Measurements from ENCODE around the gene OPN1LW.
"Not testable (repeated sequence)": the region's sequence is repeated elsewhere in the genome, so short reads cannot be mapped to it uniquely, and the experiment has no call there.

Gene OPN1LW

DNA sequence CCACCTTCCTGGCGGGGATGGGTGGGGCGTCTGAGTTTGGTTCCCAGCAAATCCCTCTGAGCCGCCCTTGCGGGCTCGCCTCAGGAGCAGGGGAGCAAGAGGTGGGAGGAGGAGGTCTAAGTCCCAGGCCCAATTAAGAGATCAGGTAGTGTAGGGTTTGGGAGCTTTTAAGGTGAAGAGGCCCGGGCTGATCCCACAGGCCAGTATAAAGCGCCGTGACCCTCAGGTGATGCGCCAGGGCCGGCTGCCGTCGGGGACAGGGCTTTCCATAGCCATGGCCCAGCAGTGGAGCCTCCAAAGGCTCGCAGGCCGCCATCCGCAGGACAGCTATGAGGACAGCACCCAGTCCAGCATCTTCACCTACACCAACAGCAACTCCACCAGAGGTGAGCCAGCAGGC is at the start of gene OPN1LW:
TSS of gene OPN1LW (plus strand) at position 234 of the 400 bp plus-strand sequence. CDS start at position 275, 41 bp downstream.
- in situ Hi-C loops (cut with HindIII; ENCODE audit: low sequenced_read_pairs); H3K4me3 ChIP-seq (ENCODE audit: low read depth, low read length); DNase-seq (ENCODE audit: low read depth): not testable (repeated sequence)

- in situ Hi-C loops (cut with HindIII; ENCODE audit: low sequenced_read_pairs) = no loop called here
- TF ChIP-seq, protein P1, sequence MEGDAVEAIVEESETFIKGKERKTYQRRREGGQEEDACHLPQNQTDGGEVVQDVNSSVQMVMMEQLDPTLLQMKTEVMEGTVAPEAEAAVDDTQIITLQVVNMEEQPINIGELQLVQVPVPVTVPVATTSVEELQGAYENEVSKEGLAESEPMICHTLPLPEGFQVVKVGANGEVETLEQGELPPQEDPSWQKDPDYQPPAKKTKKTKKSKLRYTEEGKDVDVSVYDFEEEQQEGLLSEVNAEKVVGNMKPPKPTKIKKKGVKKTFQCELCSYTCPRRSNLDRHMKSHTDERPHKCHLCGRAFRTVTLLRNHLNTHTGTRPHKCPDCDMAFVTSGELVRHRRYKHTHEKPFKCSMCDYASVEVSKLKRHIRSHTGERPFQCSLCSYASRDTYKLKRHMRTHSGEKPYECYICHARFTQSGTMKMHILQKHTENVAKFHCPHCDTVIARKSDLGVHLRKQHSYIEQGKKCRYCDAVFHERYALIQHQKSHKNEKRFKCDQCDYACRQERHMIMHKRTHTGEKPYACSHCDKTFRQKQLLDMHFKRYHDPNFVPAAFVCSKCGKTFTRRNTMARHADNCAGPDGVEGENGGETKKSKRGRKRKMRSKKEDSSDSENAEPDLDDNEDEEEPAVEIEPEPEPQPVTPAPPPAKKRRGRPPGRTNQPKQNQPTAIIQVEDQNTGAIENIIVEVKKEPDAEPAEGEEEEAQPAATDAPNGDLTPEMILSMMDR (IDR thresholded peaks at IDR 0.05; ENCODE audit: low read depth, low read length, missing control alignments) = no peak
- no peak for DNase-seq (ENCODE audit: low read depth)
- H3K4me3 ChIP-seq (ENCODE audit: low read depth, low read length) = no peak overlapping the region
Observed at GRCh38 chrX:154094833-154095232, 49.2 kb upstream of the OPN1LW start.

GRCh38 chrX:154096140-154097002 is 47.7 kb upstream of the OPN1LW start:
- TF ChIP-seq, protein P1 (IDR thresholded peaks at IDR 0.05; ENCODE audit: low read depth, low read length, missing control alignments) = no peak
- in situ Hi-C loops (cut with HindIII; ENCODE audit: low sequenced_read_pairs) = no loop called here

GRCh38 chrX:154097003-154097588 is 46.9 kb upstream of the OPN1LW start:
- TF ChIP-seq, protein P1 (IDR thresholded peaks at IDR 0.05; ENCODE audit: low read depth, low read length, missing control alignments) = no peak

More at GRCh38 chrX:154096140-154097002, 47.7 kb upstream of the OPN1LW start:
- peak overlapping the region; percentile 58 for H3K4me3 ChIP-seq (ENCODE audit: low read depth, low read length)
- no peak for DNase-seq (ENCODE audit: low read depth)

DNA sequence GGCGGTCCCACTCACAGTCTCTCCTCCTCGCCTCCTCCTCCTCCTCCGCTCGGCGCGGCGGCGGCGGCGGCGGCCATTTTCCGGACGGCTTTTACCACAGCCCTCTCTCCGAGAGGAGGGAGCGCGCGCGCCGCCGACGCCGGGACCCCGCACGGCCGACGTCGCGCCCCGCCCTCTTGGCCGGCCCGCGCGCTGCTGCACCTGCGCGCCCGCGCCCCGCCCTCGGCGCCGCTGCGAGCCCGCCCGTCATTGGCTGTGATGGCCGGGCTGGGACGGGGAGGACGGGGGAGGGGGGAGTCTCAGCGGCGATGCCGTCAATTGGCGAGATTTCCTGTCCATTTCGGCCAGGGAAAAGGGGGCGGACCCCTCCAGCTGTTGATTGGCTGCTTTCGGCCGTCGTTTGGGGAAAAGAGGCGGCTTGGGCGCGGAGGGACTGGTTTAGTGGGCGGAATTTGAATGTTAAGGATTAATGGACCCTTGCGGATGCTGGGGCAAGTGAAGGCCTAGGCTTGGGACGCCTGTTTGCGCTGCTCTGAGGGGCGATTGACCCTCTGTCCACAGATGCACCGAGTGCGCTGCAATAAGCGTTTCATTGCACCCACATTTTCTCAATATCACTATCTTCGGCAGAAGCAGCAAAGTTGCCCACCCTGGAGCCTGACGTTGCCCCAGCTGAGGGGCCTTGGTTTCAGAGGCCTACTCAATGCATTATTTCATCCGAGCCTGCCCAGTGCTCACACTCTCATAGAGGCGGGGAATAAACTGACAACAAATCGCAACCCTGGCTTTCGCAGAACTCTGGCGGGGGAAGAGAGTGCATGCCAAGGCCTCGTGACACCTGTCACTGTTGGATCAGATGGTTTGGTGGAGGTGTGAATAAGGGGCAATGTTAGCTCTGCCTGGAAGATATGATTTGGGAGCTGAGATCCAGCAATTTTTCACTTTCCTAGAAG is 46.2 kb upstream of the OPN1LW start, which contains the start of gene MECP2:
TSS of gene MECP2 (minus strand) at position 129 of the 953 bp plus-strand sequence.
- TF ChIP-seq, protein P1 (IDR thresholded peaks at IDR 0.05; ENCODE audit: low read depth, low read length, missing control alignments) = no peak
- DNase-seq (ENCODE audit: low read depth) = peak; percentile 78
- in situ Hi-C loops (cut with HindIII; ENCODE audit: low sequenced_read_pairs) = no loop called here
- H3K4me3 ChIP-seq (ENCODE audit: low read depth, low read length) = peak within 1 kb of the TSS; percentile 58

More at GRCh38 chrX:154097003-154097588, 46.9 kb upstream of the OPN1LW start:
- in situ Hi-C loops (cut with HindIII; ENCODE audit: low sequenced_read_pairs) = no loop called here
- H3K4me3 ChIP-seq (ENCODE audit: low read depth, low read length) = peak overlapping the region; percentile 58
- peak; percentile 15 for DNase-seq (ENCODE audit: low read depth)

- in situ Hi-C loops (cut with HindIII; ENCODE audit: low sequenced_read_pairs) = no loop called here
- H3K4me3 ChIP-seq (ENCODE audit: low read depth, low read length) = no peak overlapping the region
Observed at GRCh38 chrX:154098551-154098950, 45.5 kb upstream of the OPN1LW start.

More at GRCh38 chrX:154098551-154098950, 45.5 kb upstream of the OPN1LW start:
- no peak for DNase-seq (ENCODE audit: low read depth)
- TF ChIP-seq, protein P1 (IDR thresholded peaks at IDR 0.05; ENCODE audit: low read depth, low read length, missing control alignments) = no peak
